BJ (cell line): ENCODE data around the gene FPGS. TPM values are rescaled to one million over a fixed set of nuclear protein-coding genes. Genes with fewer than 3 reads are reported as not detected.
A peak's percentile ranks its signal among the peaks of the same experiment; 100 is the strongest.

Experiments used
- CTCF ChIA-PET: fragments of 350-600 bp; formaldehyde crosslinking; extraction: SDS; loops from one replicate; lab custom pipeline; 2021; ENCODE audit warnings: antibody characterized with exemption, inconsistent platforms; lab: Yijun Ruan, JAX
- POLR2A ChIA-PET: fragments of 300-600 bp; sonication (Branson Sonifier 250); formaldehyde crosslinking; extraction: SDS; loops from one replicate; lab custom pipeline; 2021; ENCODE audit warnings: antibody characterized with exemption; lab: Charles Lee
- DNase-seq: peaks from one replicate; pipeline ENCODE4 v3.0.0-alpha.2; 2011; ENCODE audit warnings: low read depth
- H3K27me3 ChIP-seq: 2 replicates; pipeline ENCODE4 v1.6.0; 2011; ENCODE audit warnings: low read length; ENCODE audit not compliant: control insufficient read depth, insufficient read depth
- H3K36me3 ChIP-seq: 2 replicates; pipeline ENCODE4 v1.5.1; 2011; ENCODE audit warnings: low read length; ENCODE audit not compliant: control insufficient read depth, insufficient read depth
- H3K4me3 ChIP-seq: 2 replicates; pipeline ENCODE4 v1.5.1; 2011; ENCODE audit warnings: low read depth, mild to moderate bottlenecking, control low read depth, low read length
- polyA plus RNA-seq: library from polyadenylated mRNA; depleted of rRNA; stranded (reverse); fragments of >200 nt; gene quantifications from 2 replicates; pipeline ENCODE4 v1.2.3, GENCODE V29; 2011
- TF ChIP-seq, protein P1 (sequence below): IDR thresholded peaks from 2 replicates; pipeline ENCODE4 v1.5.1; 2011; ENCODE audit warnings: low read depth, mild to moderate bottlenecking, control low read depth, inconsistent platforms, low read length, moderate library complexity; ENCODE audit not compliant: insufficient read depth

The FPGS gene
- polyA plus RNA-seq, 1 experiment, result 61.9 TPM

DNA sequence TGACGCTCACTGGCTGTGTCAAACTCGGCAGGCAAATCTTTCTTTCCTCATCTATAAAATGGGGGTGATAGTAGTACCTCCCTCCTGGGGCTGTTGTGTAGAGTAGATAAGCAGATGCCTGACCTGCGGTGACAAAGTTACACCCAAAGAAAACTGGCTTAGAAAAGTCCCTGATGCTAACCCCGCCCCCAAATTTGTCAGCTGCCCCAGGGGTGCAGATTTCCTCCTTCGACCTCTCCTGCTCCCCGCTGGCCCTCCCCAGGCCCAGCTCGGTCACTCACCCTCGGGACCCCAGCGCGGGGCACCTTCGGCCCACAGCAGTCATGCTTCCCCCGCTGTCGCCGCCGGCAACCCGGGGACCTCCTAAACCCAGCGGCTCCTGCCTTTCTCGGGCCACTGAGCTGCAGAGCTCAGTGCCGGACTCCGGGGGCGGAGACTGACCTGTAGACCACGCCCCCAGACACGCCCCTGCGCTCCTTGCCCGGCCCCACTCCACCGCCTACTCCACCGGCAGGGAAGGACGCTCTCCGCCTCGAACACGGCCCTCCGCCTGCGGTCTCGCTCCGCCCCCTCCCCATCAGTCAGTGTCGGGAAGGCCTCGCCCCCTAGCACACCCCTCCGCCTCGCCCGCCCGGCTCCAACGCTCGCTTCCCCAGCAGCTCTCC lies 31.6 kb upstream of the FPGS start:
- TF ChIP-seq, protein P1, sequence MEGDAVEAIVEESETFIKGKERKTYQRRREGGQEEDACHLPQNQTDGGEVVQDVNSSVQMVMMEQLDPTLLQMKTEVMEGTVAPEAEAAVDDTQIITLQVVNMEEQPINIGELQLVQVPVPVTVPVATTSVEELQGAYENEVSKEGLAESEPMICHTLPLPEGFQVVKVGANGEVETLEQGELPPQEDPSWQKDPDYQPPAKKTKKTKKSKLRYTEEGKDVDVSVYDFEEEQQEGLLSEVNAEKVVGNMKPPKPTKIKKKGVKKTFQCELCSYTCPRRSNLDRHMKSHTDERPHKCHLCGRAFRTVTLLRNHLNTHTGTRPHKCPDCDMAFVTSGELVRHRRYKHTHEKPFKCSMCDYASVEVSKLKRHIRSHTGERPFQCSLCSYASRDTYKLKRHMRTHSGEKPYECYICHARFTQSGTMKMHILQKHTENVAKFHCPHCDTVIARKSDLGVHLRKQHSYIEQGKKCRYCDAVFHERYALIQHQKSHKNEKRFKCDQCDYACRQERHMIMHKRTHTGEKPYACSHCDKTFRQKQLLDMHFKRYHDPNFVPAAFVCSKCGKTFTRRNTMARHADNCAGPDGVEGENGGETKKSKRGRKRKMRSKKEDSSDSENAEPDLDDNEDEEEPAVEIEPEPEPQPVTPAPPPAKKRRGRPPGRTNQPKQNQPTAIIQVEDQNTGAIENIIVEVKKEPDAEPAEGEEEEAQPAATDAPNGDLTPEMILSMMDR, result no peak
- DNase-seq, result peak; percentile 82
- H3K4me3 ChIP-seq, result peak overlapping the region; percentile 42
- peaks cover 6% of the 10 kb centered on the region; the same call in 1 of the 2 replicates for H3K27me3 ChIP-seq
- no peaks in the 10 kb centered on the region for H3K36me3 ChIP-seq
- CTCF ChIA-PET, result interaction anchor here (0.7 to 2.0 kb wide), 7 partner anchors 12 to 185 kb away, joined by 3 to 10 read pairs (median 4); partner anchors contain the start of genes CDK9 and TOR2A
- POLR2A ChIA-PET, result interaction anchor here (0.5 to 0.7 kb wide), 3 partner anchors 14 to 38 kb away, joined by 3 to 27 read pairs (median 7); no protein-coding TSS in a partner anchor

DNA sequence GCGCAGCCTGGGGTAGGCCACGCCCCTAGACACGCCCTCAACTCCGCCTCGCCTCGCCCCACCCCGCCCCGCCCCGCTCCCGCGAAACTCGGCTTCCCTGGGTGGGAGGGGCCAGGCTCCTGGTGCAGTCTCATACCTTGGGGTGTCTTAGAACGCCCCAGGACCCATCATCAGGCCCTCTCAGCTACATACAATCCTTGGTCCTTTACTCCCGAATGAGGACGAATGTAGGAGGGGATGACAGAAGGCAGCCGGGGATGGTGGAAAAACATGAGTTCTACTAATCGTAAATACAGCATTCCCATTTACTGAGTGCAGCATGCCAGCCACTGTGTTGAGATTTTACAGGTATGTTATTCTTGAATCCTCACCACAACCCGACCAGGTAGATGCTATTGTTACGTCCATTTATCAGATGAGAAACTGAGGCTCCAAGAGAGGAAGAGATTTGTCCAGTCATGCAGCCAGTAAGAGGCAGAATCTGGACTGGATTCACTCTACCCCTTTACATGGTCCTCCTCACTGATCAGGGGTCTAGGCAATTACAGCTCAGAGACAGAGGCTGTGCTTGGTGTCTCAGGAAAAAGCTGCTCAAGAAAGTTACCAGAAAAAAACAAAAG lies 31.0 kb upstream of the FPGS start:
- H3K4me3 ChIP-seq, result peak overlapping the region; percentile 42
- no peaks in the 10 kb centered on the region for H3K36me3 ChIP-seq
- TF ChIP-seq, protein P1, result no peak
- CTCF ChIA-PET, result interaction anchor here (0.7 to 2.0 kb wide), 6 partner anchors 12 to 98 kb away, joined by 3 to 10 read pairs (median 4); partner anchors contain the start of genes CDK9 and TOR2A
- peaks cover 6% of the 10 kb centered on the region for H3K27me3 ChIP-seq
- POLR2A ChIA-PET, result interaction anchor here (0.5 to 0.7 kb wide), 5 partner anchors 14 to 132 kb away, joined by 3 to 27 read pairs (median 9); no protein-coding TSS in a partner anchor
- no peak for DNase-seq

DNA sequence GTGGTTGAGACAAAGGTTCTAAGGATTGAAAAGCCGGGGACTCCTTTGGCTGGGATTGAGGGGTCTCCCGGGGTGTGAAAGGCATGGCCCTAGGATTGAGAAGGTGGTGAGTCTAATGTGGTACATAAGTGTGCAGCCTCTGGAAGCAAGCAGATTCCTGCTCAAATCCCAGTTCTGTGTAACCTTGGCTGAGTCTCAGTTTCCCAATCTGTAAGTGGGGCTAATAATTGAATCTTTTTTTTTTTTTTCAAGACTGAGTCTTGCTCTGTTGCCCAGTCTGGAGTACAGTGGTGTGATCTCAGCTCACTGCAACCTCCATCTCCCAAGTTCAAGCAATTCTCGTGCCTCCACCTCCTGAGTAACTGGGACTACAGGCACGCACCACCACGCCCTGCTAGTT lies 30.1 kb upstream of the FPGS start:
- Histone ChIP-seq H3K4me3 (no peak overlapping the region), H3K36me3 (no peaks in the 10 kb centered on the region), H3K27me3 (peaks cover 8% of the 10 kb centered on the region)
- ChIA-PET POLR2A (interaction anchor here (0.7 kb wide), 1 partner anchor 133 kb away, joined by 9 read pairs; no protein-coding TSS in a partner anchor), CTCF (interaction anchor here (1.1 to 1.2 kb wide), 2 partner anchors 12 to 38 kb away, joined by 3 to 5 read pairs; partner anchors contain the start of gene TOR2A)
- TF ChIP-seq, protein P1, result no peak
- no peak for DNase-seq

DNA sequence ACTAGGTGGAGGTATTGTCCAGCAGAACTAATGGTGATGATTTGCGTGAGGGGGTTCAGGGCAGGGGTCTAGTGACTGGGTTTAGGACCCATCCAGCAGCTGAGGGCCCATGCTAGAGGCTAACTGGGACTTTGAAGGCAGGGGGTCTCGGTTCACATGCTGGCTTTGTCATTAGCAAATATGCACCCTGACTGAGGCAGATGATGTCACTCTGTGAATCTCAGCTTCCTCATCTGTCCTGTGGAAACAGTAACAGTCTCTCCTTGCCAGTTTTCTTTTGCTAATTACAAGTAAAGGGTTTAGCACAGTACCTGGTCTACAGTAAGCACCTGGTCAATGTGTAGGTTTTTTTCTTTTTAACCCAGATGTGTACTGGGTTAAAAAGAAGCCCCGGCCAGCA lies 29.4 kb upstream of the FPGS start:
- Histone ChIP-seq H3K4me3 (no peak overlapping the region), H3K27me3 (peaks cover 8% of the 10 kb centered on the region), H3K36me3 (no peaks in the 10 kb centered on the region)
- TF ChIP-seq, protein P1, result no peak
- ChIA-PET CTCF (interaction anchor here (1.1 kb wide), 1 partner anchor 38 kb away, joined by 5 read pairs; the partner anchor contains the start of gene TOR2A), POLR2A (no interaction called here)
- no peak for DNase-seq

DNA sequence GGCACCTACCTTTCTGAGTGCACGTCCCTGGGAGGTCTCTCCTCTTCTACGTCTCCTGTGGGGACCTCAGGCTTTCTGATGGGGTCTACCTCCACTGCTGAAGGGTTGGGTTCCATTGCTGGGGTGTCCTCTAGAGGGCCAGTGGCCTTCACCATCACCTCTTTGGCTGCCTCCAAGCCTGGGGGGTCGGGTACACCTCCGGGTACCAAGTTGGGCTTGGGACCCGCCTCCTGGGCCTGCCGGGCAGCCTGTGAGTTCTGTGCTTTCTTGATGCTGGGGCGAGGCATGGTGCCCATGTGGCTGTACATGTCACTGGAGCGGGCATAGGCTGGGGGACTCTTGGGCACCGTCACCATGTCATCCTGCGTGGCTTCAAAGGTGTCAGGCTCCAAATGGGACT lies 28.7 kb upstream of the FPGS start:
- ChIA-PET POLR2A (no interaction called here), CTCF (interaction anchor here (1.4 kb wide), 2 partner anchors 11 to 39 kb away, joined by 4 to 5 read pairs; partner anchors contain the start of genes CDK9 and TOR2A)
- Histone ChIP-seq H3K4me3 (no peak overlapping the region), H3K36me3 (no peaks in the 10 kb centered on the region), H3K27me3 (peaks cover 7% of the 10 kb centered on the region; the same call in 1 of the 2 replicates)
- no peak for DNase-seq
- TF ChIP-seq, protein P1, result no peak
